Smooth muscle cell of the umbilical artery (primary cell): ENCODE results near the gene ARSA. TPM values are rescaled to one million over a fixed set of nuclear protein-coding genes. Genes with fewer than 3 reads are reported as not detected.

Experiments
- total RNA-seq: library from RNA; depleted of rRNA; stranded (reverse); fragments of >200 nt; gene quantifications from 2 replicates; pipeline ENCODE4 v1.2.3, GENCODE V29; 2014

Gene ARSA
- 34.4 and 41.3 TPM in 2 replicates for total RNA-seq

DNA sequence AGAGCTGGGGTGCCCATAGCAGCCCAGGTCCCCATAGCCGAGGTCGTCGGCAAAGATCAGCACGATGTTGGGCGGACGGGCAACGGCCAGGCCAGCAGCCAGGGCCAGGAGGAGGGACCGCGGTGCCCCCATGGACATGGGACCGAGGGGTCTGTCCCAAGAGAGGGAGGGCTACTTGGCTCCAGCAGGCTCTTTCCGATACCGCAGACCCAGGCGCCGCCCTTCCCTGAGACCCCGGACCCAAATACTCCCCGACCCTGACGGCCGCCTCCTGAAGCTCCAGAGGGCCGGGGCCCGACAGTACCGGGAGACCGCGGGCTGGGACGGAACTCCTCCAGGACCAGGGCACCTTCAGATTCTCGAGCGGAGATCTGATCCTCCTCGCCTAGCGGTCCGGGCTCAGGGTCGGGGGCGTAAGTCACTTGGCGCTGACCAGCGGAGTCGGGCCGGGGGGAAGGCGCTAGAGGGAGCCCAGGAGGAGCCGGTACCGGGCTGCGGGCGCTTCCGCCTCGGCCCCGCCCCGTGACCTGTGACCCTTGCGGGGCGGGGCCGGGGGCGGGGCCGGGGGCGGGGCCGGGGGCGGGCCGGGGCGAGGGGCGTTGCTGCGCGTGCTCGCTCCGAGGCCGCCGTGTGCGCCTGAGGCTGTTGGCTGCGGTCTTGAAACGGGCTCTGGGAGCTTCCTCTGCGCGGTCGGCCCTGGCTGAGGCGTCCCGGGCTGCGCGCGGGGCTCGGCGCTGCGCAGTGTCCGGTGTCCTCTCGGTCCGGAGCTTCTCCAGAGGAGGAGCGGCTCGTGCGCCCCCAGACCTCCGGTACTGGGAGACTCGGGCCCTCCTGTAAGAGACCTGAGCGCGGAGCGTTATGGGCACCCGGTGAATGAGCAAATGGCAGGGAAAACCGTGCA is at the start of gene ARSA:
TSS of gene ARSA (minus strand) at position 511 of the 901 bp plus-strand sequence. CDS start at position 138, 373 bp downstream.

DNA sequence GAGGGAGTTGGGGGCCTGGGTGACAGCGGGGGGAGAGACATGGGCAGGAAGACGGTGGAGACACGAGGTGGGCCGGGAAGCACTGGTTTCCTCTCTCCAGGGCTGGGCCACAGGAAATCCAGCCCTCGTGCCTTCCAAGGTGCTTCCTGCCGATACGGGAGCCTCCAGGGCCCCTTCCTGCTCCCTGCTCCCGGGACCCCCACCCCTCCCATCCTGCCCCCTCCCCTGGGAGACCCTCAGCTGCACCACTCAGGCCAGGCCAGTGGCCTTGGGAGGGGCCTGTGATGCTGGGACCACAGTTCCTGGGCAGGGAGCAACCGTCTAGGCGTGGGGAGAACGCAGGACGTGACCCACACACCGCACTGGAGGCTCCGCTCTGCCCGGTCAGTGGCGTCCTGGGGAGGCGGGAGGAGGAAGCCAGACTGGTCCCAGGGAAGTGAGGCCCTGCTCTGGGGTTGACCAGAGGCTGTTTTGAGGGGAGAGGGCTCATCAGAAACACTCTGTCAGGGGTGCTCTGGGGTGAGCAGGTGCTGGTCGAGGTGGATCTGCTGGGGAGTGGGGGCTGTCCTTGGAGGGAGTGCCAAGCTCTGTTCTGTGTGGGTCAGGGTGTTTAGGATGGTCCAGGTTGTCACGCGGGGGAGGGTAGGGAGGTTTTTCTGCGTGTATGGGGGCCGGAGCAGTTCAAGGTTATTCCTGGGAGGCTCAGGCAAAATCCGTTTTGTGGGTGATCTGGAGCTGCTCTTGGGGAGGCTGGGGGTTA is 44.7 kb upstream of the ARSA start, which contains the start of gene SHANK3:
TSS of gene SHANK3 (plus strand) at position 353 of the 760 bp plus-strand sequence.

DNA sequence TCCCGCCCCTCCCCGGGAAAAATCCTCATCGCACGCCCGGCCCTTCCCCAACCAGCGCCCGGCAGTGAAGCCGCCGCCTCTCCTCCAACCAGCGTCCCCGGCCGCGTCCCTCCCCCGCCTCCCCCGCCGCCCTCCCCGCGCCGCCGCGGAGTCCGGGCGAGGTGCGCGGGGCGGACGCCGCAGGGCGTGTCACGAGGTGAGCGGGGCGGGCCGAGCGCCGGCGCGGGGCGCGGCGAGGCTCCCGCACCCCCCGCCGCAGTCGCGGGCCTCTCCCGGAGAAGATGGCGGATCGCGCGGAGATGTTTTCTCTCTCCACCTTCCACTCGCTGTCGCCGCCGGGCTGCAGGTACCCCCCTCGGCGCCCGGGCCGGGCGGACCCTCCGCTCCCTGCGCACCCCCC is 27.4 kb downstream of the ARSA start, which contains the start of gene MAPK8IP2:
TSS of gene MAPK8IP2 (plus strand) at position 256 of the 400 bp plus-strand sequence. CDS start at position 282, 26 bp downstream.

DNA sequence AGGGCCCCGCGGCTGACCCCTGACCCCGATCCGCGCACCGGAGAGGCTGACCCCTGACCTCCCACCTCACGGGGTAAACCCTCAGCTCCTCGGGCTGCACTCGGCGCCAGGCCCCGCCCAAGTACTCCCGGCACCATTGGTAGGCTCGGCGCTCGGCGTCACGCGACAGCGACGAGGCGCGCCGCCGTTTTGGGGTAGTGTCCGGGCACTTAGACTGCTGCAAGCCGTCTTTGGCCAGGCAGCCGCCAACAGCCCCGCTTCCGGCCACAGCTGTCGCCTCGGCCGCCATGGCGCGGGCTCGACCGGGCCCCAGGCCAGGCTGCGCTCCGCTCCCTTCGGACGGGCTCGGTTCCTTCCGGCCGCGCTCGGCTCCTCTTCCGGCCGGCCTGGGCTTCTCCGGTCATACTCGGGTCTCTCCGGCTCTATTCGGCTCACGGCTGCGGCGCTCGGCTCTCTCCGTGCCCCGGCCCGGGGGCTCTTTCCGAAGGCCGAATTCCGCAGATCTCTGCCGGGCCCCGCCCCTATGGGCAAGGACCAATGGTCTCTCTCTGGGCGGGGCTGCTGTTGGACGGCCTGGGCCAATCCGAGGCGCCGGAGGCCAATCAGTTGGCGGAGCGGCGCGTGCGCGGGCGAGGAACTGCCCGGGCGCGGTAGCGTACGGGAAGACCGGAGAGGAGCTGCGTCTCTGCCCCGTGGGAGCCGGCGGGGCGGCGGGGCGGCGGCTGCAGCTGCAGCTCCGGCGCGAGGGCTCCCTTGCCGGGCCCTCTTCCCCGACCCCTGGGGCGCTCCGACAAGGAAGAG is 45.3 kb downstream of the ARSA start, which contains the start of gene CHKB:
TSS of gene CHKB (minus strand) at position 357 of the 801 bp plus-strand sequence. CDS start at position 289, 68 bp downstream.

DNA sequence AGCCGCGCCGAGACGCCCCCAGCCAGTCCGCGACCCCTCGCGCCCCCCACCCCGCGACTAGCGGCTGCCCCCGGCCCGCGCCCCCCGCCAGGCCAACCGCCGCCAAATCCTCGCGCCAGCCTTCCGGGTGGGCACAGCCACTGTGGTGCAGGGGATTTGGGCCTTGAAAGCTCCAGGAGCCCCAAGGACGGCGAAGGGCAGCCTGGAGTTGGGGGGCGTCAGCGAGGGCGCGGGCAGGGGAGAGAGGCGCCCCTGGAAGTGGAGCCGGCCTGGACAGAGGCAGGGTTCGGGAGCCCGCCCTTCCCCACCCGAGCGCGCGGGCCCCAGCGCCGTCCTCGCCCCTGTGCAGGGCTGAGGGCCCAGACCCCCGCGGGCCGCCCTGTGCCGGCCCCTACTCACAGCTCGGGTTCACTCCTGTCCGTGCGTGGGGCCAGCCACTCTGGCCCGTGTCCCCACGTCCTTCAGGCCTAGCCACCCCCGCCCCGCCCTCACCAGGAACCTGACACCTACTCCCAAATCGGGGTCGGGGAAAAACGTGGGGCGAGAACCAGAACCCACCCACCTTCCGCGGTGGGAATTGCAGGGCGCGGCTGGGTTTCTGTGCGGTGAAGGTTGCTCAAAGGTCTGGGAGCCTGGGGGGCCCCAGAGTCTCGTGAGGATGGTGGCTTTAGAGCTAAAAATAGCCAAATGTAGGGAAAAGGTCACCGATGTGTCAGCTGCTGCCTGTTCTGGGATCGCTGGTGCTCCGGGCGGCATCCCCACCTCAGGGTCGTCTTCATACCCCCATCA is 49.8 kb downstream of the ARSA start, which contains the start of gene CPT1B:
TSS of gene CPT1B (minus strand) at position 441 of the 789 bp plus-strand sequence. CDS start 512 bp downstream, outside the sequence.

Other genes with a start within 250 kb of the ARSA start
- 73.9 and 121 TPM in 2 replicates for gene SBF1, start 153.1 kb downstream of the ARSA start, total RNA-seq
- 6.5 and 7.6 TPM in 2 replicates for gene ADM2, start 146.6 kb downstream of the ARSA start, total RNA-seq
- gene MIOX, start 141.3 kb downstream of the ARSA start, total RNA-seq, result not detected in 2 replicates
- 48.1 and 71.6 TPM in 2 replicates for gene LMF2, start 120.5 kb downstream of the ARSA start, total RNA-seq
- 18.4 and 22.1 TPM in 2 replicates for gene NCAPH2, start 119.9 kb downstream of the ARSA start, total RNA-seq
- gene SCO2, start 102.6 kb downstream of the ARSA start, total RNA-seq, result 3.0 and 3.9 TPM in 2 replicates
- gene TYMP, start 98.1 kb downstream of the ARSA start, total RNA-seq, result 17.9 and 89.7 TPM in 2 replicates
- 1.1 and 24.1 TPM in 2 replicates for gene KLHDC7B, start 82.3 kb downstream of the ARSA start, total RNA-seq
- not detected in 2 replicates for gene SYCE3, start 65.2 kb downstream of the ARSA start, total RNA-seq
- 1.6 and 2.7 TPM in 2 replicates for gene CPT1B, start 49.7 kb downstream of the ARSA start, total RNA-seq
- gene CHKB, start 45.3 kb downstream of the ARSA start, total RNA-seq, result 13.2 and 26.1 TPM in 2 replicates
- under 0.01 and 0.18 TPM in 2 replicates for gene MAPK8IP2, start 27.4 kb downstream of the ARSA start, total RNA-seq
- 0.59 and 1.0 TPM in 2 replicates for gene SHANK3, start 44.7 kb upstream of the ARSA start, total RNA-seq
- gene ACR, start 110.1 kb upstream of the ARSA start, total RNA-seq, result not detected in 2 replicates
- 11.3 and 12.2 TPM in 2 replicates for gene RABL2B, start 155.5 kb upstream of the ARSA start, total RNA-seq